ENCODE data around the gene STX10.

STX10 gene

DNA sequence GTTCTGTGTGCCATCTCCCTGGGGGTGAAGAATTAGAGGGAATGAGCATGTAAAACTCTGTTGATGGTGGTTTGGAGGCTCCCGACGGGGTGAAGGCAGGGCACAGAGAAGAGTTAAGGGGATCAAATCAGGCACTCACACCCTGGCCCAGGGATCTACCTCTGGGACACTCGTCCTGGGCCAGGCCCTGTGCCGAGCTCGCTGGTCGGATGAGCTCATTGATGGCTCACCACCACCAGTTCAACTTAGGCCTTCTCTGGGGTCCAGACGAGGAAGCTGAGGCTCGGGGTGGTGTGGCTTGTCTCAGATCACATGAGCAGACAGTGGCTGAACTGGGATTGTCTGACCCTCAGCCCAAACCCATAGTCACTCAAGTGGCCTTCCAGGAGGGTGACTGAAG, 30.5 kb downstream of the STX10 start:
- no peak for DNase-seq (ENCODE audit: low read depth in 2 of 2)

DNA sequence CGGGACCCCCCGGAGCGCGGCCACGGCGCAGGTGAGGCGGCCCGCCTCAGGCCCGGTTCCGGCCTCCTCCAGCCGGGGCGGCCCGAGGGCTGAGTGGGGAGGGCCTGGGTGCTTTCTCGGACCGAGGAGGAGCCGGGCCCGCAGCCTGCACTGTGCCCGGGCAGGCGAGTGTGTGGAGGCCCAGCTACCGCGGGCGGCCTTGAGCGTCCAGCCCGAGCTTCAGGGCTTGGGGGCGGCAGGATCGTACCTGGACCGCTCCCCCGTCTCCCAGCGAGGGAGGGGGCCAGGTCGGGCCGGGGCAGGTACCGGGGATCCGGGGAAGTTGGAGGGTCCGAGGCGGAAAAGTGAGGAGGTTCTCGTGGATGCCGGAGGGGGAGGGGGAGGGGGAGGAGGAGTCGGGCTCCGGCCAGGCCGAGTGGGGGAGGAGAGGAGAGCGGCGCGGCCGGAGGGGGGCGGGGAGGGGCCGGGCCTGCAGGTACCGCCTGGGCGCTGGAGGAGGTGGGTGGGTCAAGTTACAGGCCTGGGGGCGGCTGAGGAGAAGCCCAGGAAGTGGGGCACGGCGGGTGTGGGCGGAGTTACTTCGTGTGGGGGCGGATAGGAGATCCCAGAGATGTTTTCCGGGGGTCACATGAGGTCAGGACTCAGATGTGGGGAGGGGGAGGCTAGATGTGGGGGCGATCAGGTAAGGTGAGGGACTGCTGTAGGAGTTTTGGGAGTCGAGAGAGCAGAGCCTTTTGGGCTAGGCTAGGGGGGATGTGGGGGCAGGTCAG, 31.6 kb downstream of the STX10 start:
- DNase-seq (ENCODE audit: low read depth in 2 of 2), result no peak

DNA sequence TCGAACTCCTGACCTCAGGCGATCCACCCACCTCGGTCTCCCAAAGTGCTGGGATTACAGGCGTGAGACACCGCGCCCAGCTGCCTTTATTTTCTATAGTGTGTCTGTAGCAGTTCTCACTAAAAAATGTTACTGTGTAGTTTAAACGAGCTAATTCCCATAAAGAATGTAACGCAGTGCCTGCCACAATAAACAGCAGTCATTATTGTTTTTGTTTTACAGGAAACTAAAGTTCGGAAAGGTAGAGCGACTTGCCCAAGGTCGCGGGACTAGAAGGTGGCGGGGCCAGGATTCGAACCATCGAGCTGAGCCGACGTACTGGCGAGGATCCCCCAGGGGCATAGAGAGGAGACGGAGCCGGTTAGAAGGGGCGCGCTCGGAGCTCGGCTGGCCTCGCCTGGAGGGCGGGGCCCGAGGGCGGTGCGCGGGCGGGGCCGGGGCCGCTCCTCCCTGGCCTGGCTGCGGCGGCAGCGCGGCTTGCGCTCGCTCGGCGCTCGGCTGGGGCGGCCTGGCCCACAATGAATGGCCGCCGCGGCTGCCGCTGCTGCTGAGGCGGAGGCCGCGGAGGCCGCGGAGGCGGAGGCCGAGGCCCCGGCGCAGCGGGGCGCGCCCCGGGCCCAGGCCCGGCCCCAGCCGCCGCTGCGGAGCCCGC, 32.3 kb downstream of the STX10 start, which contains the start of gene NACC1:
Gene NACC1, plus strand, starts transcription at position 493 of the 652 bp plus-strand sequence. CDS start 16,944 bp downstream, outside the sequence.
- DNase-seq (ENCODE audit: low read depth in 2 of 2), result peak; percentile 71 to 79

DNA sequence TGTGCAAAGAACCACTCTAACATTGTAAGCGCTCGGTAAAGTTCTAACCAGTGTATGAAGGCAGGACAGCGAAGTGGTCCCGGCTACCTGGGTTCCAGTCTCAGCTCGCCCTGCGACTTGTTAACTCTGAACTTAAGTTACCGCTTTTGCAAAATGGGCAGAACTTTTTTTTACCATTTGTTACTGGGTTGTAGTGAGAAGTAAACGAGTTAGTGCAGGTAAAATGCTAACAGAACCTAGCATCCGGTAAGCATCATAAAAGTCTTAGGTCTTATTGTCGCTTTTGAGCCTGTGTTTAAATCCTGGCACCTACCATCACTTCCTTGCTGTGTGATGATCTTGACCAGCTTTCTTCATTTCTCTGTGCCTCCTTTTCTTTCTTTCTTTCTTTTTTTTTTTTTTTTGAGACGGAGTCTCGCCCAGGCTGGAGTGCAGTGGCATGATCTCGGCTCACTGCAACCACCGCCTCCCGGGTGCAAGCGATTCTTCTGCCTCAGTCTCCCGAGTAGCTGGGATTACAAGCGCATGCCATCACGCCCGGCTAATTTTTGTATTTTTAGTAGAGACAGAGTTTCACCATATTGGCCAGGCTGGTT, 32.9 kb downstream of the STX10 start:
- no peak for DNase-seq (ENCODE audit: low read depth in 2 of 2)

DNA sequence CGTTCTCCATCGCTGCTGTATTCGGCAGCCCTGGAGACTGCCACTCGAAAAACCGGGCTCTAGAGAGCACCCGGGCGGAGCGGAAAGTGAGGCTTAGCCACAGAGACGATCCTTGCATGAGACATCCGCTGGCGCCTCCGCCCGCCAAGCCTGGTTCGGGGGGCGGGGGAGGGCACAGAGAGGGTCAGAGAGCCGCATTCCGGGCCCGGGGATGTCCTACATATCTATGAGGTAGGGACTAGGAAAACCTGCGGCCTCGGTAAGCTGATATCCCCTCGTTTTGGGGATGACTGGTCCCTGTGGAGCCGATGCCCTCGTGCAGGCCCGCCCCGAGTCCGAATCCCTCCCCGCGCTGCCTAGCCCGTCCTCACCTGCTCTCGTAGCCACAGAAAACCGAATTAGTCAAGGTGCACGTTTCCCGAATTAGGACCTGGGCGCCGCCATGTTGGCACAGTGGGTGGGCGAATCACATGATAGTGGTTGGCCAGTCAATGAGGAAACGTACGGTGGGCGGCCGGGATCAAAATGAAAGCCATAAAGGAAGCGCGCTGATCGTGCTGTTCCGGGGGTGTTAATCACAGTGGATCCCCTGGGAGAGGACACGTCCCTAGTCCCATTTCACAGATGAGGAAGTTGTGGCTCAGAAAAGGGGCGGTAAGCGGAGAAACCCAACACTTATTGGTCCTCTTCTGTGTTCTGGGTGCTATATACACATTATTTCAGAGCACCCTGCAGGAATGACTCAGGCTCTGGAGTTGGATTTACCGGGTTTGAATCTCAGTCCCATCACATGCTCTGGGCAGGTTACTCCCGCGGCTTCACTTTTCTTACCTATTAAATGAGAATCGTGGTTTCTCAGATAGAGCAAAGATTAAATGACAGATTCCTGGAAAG, 33.6 kb downstream of the STX10 start, which contains the start of gene TRMT1:
Gene TRMT1, minus strand, starts transcription at position 459 of the 894 bp plus-strand sequence. Its CDS starts 341 bp downstream, at position 118.
- peak; percentile 74 to 77 for DNase-seq (ENCODE audit: low read depth in 2 of 2)

DNA sequence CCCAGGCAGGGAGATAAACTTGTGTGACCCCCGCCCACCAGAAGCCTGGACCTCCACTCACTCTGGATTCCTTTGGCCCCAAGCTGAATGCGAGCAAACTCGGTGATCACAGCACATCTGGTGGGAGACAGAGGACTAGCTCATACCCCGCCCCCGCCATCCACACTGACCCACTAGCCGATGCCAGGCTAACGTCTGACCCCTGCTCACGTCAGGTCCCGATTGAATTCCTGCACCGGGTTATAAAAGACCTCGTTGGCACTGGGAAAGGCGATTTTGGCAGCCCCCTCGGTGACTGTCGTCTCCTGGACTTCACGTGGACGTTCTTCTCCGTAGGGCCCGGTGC, 34.3 kb downstream of the STX10 start:
- DNase-seq (ENCODE audit: low read depth in 2 of 2), result no peak

DNA sequence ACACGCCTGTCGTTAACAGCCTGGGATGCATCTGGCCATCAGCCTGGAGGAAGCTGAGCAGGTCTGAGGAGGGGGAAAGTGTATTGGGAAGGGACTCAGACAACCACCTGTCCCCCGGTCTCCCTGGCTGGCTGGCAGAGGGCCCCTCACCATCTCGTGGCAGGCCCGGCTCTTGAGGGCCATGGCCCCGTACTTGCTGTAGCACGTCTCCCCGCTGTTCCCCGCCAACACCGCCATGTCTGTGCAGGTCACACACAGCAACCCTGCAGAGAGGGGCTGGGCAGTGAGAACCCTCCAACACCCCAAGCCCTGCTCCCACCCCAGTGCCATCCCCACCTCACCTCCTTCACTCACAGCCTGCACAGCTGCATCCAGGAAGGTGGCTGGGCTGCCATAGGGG, 37.6 kb downstream of the STX10 start:
- no peak for DNase-seq (ENCODE audit: low read depth in 2 of 2)

DNA sequence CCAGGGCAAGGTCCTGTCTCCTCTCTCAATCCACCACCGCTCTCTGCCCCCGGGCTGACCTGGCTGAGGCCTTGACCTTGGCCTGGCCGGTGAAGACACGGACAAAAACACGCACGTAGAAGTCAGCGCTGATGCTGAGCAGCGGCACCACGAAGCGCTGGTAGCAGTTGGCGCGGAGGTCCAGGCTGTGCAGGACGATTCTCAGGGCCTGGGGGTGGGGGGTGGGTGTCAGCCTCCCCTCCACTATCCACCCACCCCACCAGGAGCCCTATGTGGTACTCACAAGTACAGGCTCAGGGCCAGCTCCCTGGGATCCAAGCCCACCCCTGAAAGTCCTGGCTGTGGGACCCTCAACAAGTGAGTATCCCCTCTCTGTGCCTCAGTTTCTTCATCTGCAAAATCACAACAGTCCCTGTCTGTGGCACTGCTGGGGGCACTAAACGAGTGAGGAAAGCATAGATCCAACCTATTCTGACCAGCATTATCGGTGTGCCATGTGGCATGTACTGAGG, 40.0 kb downstream of the STX10 start:
- DNase-seq (ENCODE audit: low read depth in 2 of 2), result no peak

DNA sequence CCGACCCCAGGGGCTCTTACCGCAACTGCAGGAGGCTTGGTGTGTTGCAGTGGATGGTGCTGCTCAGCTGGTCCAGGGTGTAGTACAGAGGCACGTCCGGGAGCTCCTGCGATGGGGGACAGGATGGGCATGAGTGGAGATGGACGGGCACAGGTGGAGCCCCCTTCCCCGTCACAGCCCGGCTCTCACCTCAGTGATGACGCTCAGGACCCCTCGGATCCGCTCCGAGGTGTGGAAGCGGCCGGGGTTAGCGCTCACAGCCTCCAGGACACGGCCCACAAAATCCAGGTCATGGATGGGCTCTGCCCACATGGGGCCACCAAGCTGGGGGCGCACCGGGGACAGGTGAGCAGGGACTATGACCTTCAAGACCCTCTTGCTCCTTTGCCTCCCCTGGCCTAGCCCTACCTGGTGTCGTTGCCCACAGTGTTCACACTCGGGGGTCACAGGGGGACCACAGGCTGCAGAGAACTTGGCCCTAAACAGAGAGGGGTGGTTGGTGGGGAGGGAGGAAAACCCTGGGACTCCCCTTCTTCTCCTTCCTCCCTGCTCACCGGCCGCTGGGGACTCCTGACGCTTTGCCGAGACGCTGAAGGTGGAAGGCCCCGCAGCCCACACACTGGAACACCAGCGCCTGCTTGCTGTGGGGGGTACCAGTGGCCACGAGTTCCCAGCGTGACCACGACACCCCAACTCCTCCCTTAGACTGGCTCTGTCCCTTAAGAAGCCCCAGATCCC, 40.6 kb downstream of the STX10 start:
- DNase-seq (ENCODE audit: low read depth in 2 of 2), result no peak

DNA sequence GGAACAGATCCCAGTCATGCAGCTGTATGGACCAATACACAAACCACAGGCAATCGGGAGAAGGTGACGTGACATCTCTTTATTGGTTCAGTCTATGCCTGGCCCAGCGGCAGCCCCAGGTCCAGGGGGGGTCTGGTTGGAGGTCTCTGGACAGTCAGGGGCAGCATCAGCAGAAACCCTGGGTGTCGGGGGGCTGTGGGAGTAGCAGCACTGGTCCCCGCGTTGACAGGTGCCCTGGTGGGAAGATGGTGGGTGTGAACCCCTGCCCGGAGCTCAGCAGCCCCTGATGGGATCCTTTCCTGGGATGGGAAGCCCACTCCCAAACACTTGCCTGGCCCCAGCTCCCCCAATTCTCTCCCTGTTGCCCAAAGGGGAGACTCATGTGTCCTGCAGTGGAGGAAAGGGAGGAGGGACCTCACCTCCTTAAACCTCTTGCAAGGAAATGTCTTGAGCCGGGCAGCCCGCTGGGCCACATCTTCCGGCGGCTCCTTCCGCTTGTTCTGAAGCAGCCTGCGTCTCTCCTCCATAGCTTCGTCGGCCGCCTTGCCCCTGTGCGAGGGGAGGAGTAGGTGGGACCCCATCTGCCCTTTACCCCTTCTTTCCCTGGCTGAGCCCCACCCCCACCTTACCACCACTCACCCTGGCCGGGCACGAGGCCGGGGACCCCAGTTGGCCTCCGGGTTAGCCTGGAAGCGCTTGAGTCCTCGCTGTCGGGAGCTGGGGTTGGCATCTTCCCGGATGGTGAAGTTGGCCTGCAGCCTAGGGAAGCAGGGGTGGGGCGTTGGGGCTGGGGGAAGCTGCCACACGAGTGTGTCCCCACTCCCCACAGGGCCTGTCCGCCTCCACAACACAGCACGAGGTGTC, 45.1 kb downstream of the STX10 start:
- no peak for DNase-seq (ENCODE audit: low read depth in 2 of 2)

DNA sequence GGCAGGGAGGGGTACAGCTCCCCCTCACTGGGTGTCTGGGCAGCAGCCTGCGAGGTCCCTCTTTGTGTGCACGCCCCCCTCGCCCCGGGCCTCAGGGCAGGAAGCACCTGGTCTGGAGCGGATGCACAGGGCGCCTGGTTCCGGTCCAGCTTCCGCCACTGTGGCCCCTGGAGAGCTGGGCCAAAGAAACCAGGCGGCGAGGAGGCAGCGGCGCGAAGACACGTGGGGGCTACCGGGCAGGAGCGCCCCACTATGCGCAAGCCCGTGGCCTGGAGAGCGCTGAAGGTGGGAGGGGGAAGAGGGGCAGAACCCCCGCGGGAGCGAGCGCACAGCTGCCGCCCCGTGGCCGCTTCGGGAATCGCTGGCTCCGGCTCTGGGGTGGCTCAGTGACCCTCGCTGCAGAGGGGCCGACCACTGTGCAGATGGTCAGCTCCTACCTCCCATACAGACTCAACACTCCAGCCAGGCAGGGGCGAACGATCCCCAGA, 45.8 kb downstream of the STX10 start:
- DNase-seq (ENCODE audit: low read depth in 2 of 2), result peak in 1 of 2 donors; percentile 53

DNA sequence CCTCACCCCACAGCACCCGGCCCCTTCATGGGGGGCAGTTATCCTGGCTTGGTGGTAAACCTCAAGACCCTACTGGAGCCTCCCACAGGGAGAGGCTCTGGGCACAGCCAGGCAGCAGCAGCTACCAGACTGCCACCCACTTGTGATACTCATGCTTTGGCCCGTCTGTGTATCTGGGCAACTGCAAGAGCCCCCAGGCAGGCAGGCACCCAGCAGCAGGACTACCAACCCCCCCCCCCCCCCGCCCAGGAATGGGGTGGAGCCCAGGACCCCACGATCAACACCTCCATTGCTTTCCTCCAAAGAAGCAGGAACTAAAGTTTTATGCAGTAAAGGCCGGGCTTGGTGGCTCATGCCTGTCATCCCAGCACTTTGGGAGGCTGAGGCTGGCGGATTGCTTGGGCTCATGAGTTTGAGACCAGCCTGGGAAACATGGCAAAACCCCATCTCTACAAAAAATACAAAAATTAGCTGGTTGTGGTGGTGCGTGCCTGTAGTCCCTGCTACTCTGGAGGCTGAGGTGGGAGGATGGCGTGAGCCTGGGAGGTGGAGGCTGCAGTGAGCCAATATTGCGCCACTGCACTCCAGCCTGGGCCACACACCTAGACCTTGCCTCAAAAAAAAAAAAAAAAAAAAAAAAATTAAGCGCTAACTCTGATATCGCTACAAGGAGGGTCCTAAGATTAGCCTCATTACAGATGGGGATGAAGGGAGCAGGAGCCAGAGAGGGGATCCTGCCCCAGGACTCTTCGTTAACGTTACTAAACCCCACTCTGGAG, 46.4 kb downstream of the STX10 start:
- no peak for DNase-seq (ENCODE audit: low read depth in 2 of 2)

DNA sequence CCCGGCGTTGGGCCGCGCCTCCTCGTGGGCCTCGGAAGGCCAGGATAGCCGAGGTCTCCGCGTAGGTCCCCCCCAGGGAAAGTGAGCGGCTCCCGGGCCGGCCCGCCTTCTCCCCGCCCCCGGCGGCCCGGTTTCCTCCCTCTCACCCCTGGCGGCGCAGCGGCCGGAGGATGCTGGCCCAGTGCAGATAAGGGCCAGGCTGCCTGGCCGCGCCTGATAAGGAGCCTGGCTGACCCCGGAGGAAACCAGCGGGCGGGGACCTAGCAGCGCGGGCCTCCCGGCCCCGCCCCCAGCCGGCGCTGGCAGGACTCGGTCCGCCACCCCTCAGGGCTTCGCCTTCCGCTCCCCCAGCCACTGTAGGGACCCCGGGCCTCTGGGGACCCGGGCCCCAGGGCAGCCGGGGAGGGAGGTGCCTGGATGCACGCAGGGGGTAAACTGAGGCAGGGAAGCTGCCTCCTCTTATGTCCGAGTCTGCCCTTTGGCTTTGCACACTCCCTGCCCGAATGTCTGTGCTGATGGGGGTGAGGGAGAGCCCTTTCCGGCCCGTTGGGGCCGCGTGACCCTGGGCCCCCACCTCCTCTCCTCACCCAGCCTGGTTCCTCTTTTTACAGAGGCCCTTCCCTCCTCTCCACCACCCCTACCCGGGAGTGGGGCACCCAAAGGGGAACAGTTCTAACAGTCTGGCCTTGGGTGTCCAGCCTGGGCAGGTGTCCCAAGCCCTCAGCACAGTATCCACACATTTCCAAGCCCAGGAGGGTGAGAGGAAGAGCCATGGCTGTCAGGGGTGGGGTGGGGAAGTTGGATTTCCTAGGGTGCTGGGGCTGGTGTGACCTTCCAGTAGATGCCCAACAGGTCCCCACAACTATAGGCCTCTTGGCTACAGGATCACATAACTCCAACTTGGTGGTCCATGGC, 47.3 kb downstream of the STX10 start, which contains the start of gene LYL1:
Gene LYL1, minus strand, starts transcription at position 193 of the 915 bp plus-strand sequence. CDS start 1,687 bp downstream, outside the sequence.
- DNase-seq (ENCODE audit: low read depth in 2 of 2), result no peak

DNA sequence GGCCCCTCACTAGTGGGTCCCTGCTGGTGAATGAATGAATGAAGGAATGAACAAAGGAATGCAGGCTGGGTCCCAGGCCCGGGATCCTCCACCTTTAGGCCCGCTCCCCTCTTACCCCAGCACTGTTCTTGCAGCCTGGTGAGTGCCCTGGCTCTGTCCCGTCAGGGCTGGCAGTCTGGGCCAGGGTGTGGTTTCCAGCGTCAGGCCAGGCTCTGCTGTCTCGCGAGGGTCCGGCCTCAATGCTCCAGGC, 47.8 kb downstream of the STX10 start:
- no peak for DNase-seq (ENCODE audit: low read depth in 2 of 2)

DNA sequence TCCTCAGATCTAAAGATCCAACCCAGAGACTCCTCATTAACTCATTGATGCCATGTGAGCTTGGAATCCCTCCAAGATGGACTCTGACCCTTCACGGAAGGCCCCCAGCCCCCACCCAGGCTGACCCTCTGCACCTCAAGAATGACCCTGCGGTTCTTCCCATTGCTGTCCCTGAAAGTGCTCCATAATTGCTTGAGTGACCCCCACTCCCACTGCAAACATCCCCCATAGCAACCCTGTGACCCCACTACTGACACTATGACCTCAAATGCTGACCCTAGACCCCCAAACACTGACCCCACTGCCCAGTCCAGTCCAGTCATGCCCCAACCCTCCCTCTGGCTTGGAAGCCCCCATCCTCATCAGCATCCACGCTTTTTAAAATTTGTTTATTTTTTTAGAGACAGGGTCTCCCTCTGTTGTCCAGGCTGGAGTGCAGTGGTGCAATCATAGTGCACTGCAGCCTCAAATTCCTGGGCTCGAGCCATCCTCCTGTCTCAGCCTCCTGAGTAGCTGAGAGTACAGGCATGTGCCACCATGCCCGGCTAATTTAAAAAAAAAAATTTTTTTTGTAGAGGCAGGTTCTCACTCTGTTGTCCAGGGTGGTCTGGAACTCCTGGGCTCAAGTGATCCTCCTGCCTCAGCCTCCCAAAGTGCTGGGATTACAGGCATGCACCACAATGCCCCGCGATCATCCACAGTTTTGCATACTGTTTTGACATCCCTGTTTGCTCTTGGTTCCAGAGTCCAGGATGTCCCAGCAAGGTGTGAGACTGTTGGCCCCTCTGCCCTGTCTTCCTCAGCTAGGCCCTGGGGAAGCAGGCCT, 48.4 kb downstream of the STX10 start:
- no peak for DNase-seq (ENCODE audit: low read depth in 2 of 2)

DNA sequence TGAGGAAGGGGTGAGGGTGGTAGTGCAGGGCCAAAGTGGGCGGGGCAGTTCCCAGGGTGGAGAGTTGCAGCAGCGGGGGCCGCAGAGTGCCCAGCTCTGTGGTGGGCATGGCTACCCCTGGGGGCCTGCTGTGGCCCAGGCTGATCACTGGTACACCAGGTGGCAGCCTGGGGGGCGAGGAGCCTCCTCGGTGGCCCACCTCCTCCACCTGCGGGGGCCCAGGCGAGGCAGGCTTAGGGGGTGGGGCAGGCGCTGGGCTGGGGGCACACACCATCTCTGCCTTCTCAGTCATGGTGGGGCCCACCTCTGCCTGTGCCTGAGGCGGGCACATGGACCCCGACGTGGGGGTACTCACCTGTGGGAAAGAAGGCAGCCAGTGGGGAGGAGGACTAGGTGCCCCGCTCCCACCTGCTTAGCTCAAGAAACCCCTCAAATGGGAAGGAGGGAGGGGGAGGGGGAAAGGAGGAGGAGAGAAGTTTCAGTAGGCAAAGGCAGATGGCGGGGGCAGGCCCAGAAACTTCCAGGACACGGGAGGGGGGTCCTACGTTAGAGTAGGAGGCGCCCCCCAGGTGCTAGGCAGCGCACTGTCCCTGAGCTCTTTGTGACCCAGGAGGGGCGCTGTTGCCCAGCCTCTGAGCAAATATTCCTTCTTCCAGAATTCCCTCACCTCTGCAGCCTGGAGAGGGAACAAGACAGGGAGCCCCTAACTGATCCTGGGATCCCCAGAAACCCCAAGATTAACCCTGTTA, 49.2 kb downstream of the STX10 start:
- no peak for DNase-seq (ENCODE audit: low read depth in 2 of 2)

Measured in stimulated activated CD8-positive, alpha-beta memory T cell treated with anti-CD3 and anti-CD28 coated beads, Interleukin-7, amount 100 ng/mL, for 1 hour (primary cell).